ENCODE results near the gene BEND5.

BEND5 gene, protein sequence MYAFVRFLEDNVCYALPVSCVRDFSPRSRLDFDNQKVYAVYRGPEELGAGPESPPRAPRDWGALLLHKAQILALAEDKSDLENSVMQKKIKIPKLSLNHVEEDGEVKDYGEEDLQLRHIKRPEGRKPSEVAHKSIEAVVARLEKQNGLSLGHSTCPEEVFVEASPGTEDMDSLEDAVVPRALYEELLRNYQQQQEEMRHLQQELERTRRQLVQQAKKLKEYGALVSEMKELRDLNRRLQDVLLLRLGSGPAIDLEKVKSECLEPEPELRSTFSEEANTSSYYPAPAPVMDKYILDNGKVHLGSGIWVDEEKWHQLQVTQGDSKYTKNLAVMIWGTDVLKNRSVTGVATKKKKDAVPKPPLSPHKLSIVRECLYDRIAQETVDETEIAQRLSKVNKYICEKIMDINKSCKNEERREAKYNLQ

DNA sequence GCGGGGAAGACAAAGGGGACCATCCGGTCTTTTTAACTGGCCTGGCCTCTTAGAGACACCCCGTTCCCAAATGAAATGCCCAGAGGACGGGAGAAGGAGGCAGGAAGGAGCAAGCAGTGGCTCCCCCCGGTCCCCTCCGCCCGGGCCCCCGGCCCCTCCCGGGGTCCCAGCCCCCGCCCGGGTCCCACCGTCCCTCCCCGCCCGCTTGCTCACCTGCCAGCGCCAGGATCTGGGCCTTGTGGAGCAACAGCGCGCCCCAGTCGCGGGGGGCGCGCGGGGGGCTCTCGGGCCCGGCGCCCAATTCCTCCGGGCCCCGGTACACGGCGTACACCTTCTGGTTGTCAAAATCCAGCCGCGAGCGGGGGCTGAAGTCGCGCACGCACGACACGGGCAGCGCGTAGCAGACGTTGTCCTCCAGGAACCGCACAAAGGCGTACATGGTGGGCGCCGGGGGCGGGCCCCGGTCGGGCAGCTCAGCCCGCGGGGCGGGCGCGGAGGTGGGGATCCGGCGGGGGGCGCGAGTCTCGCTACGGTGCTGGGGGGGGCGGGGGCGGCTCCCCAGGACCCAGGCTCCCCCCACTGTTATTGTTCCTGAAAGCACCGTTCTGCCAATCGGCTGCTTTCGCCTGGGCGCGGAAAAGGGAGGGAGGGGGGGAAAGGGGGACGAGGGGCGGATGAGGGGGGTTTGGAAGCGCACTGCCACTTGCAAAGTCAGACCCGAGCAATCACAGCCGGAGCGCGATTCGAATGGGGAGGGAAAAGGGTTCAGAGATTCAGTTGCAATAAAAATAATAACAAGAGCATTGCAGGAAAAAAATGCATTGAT, at the start of gene BEND5:
Gene BEND5, minus strand, starts transcription at position 499 of the 826 bp plus-strand sequence. Its CDS starts 60 bp downstream, at position 439.
- DNase-seq (ENCODE audit: low read depth): peak; percentile 18
- H3K4me3 ChIP-seq (ENCODE audit: low read depth, low read length): peak within 1 kb of the TSS; percentile 6
- TF ChIP-seq, protein P1, sequence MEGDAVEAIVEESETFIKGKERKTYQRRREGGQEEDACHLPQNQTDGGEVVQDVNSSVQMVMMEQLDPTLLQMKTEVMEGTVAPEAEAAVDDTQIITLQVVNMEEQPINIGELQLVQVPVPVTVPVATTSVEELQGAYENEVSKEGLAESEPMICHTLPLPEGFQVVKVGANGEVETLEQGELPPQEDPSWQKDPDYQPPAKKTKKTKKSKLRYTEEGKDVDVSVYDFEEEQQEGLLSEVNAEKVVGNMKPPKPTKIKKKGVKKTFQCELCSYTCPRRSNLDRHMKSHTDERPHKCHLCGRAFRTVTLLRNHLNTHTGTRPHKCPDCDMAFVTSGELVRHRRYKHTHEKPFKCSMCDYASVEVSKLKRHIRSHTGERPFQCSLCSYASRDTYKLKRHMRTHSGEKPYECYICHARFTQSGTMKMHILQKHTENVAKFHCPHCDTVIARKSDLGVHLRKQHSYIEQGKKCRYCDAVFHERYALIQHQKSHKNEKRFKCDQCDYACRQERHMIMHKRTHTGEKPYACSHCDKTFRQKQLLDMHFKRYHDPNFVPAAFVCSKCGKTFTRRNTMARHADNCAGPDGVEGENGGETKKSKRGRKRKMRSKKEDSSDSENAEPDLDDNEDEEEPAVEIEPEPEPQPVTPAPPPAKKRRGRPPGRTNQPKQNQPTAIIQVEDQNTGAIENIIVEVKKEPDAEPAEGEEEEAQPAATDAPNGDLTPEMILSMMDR (IDR thresholded peaks at IDR 0.05; ENCODE audit: low read depth, low read length): no peak
- TF ChIP-seq, protein P2, sequence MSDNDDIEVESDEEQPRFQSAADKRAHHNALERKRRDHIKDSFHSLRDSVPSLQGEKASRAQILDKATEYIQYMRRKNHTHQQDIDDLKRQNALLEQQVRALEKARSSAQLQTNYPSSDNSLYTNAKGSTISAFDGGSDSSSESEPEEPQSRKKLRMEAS (IDR thresholded peaks at IDR 0.05; ENCODE audit: low read depth, low read length): no peak
- TF ChIP-seq POLR2A (IDR thresholded peaks at IDR 0.05; ENCODE audit: extremely low read depth, insufficient read length): no peak
- no peak for TF ChIP-seq MYC (IDR thresholded peaks at IDR 0.05; ENCODE audit: low read depth, low read length)

DNA sequence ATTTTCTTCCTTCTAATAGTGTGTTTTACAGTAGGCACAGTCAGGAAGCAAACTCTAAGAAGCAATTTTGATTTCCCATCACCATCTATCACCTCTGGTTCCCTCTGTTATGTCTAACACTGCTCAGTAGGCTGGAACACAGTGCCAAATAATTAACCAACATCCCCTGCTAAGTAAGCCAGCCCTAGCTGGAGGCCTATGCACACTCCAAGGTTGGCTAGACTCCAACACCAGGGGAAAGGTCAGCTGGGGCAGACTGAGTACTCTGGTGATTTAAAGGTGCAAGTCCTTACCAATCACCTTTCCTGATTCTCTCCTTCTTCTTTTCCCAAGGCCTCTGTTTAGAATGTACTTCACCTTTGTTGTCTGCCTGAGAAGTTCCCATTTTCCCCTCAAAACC, 46.5 kb upstream of the BEND5 start:
- TF ChIP-seq MYC (IDR thresholded peaks at IDR 0.05; ENCODE audit: low read depth, low read length) (no peak), POLR2A (IDR thresholded peaks at IDR 0.05; ENCODE audit: extremely low read depth, insufficient read length) (no peak)
- TF ChIP-seq, protein P2 (IDR thresholded peaks at IDR 0.05; ENCODE audit: low read depth, low read length): no peak
- TF ChIP-seq, protein P1 (IDR thresholded peaks at IDR 0.05; ENCODE audit: low read depth, low read length): no peak
- DNase-seq (ENCODE audit: low read depth): no peak
- H3K4me3 ChIP-seq (ENCODE audit: low read depth, low read length): no peak overlapping the region

DNA sequence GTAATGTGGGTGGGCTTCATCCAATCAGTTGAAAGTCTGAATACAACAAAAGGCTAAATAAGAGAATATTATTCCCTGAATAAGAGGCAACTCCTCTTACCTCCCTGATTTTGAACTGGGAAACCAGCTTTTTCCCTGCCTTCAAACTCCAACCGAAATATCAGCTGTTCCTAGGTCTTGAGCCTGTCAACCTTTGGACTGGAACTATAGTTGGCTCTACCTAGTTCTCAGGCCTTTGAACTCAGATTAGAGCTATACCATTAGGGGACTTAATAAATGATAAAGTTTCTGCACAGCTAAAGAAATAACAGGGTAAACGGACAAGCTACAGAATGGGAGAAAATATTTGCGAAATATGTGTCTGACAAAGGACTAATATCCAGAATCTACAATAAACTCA, 43.8 kb upstream of the BEND5 start:
- no peak for TF ChIP-seq MYC (IDR thresholded peaks at IDR 0.05; ENCODE audit: low read depth, low read length)
- TF ChIP-seq POLR2A (IDR thresholded peaks at IDR 0.05; ENCODE audit: extremely low read depth, insufficient read length): no peak
- TF ChIP-seq, protein P2 (IDR thresholded peaks at IDR 0.05; ENCODE audit: low read depth, low read length): no peak
- TF ChIP-seq, protein P1 (IDR thresholded peaks at IDR 0.05; ENCODE audit: low read depth, low read length): no peak
- no peak for DNase-seq (ENCODE audit: low read depth)
- H3K4me3 ChIP-seq (ENCODE audit: low read depth, low read length): no peak overlapping the region

DNA sequence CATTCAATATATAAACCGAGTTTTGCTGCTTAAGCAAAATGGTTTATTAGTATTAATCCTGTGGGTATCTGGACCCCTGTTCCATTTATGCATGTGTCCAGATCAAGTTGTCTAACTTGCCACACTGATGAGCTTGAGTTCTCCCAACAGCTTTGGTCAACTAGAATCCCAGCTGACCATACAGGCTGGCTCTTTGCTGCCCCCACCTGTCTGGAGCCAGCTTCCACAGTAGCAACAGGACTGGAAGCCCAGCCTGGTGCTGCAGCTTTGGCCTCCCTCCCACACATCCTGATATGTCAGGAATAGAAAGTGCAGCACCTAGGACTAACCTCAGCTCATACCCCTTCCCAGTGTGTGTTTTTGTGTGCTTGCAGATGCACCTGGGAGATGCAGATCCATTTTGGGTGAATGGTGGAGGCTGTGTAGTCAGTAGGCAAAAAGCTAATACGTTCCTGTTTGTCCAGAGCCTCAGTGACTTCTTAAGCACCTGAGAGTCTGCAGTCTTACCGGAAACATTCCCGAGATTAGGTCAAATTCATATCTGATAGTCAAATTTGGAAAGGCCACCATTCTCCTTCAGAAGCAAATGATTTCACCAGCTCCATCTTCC, 40.9 kb upstream of the BEND5 start:
- no peak for TF ChIP-seq MYC (IDR thresholded peaks at IDR 0.05; ENCODE audit: low read depth, low read length)
- TF ChIP-seq, protein P1 (IDR thresholded peaks at IDR 0.05; ENCODE audit: low read depth, low read length): peak; percentile 89
- TF ChIP-seq POLR2A (IDR thresholded peaks at IDR 0.05; ENCODE audit: extremely low read depth, insufficient read length): no peak
- TF ChIP-seq, protein P2 (IDR thresholded peaks at IDR 0.05; ENCODE audit: low read depth, low read length): no peak
- DNase-seq (ENCODE audit: low read depth): peak; percentile 68
- H3K4me3 ChIP-seq (ENCODE audit: low read depth, low read length): no peak overlapping the region

DNA sequence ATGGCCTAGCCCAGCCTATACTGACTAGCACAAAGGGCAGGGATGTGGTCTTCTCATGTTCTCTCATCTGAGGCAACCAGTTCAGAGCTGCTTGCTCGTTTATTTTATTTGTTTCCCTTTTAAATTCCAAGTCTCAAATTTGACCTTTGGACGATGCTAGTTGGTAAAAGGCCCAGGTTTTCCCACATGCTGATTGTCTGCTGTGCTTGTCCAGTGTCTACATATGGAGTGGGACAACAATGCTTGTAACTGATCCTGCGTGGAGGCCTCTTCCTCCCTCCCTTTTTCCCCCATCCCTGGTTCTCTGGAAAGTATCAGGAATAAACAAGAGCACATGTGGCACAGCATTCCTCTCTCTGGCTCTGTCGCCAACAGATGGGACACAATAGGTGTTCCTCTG, 34.0 kb upstream of the BEND5 start:
- DNase-seq (ENCODE audit: low read depth): no peak
- TF ChIP-seq MYC (IDR thresholded peaks at IDR 0.05; ENCODE audit: low read depth, low read length): no peak
- no peak for TF ChIP-seq POLR2A (IDR thresholded peaks at IDR 0.05; ENCODE audit: extremely low read depth, insufficient read length)
- TF ChIP-seq, protein P1 (IDR thresholded peaks at IDR 0.05; ENCODE audit: low read depth, low read length): no peak
- H3K4me3 ChIP-seq (ENCODE audit: low read depth, low read length): no peak overlapping the region
